ENCODE results near the gene ZNF574.
A peak's percentile ranks its signal among the peaks of the same experiment; 100 is the strongest.

Gene ZNF574

GRCh38 chr19:42105368-42105767, 29.4 kb downstream of the ZNF574 start:
- TF ChIP-seq SIN3A (IDR thresholded peaks at IDR 0.05; ENCODE audit: borderline replicate concordance, insufficient read depth, low read length) (no peak), FOXP2 (optimal IDR thresholded peaks at IDR 0.05; ENCODE audit: borderline replicate concordance, extremely low read depth, extremely low read length, insufficient read depth) (no peak), POLR2AphosphoS5 (IDR thresholded peaks at IDR 0.05; ENCODE audit: low read depth, low read length) (no peak), TAF1 (IDR thresholded peaks at IDR 0.05; ENCODE audit: borderline replicate concordance, insufficient read depth, low read length) (no peak), REST (IDR thresholded peaks at IDR 0.05; ENCODE audit: insufficient read depth in 1 of 2, low read depth in 2 of 2, low read length in 2 of 2) (no peak)

- no peak for TF ChIP-seq FOXP2 (optimal IDR thresholded peaks at IDR 0.05; ENCODE audit: borderline replicate concordance, extremely low read depth, extremely low read length, insufficient read depth)
- peak; percentile 31 to 42; a peak in 1 of 4 replicates for TF ChIP-seq REST (IDR thresholded peaks at IDR 0.05; ENCODE audit: insufficient read depth in 1 of 2, low read depth in 2 of 2, low read length in 2 of 2)
Observed at GRCh38 chr19:42108527-42109389, 32.8 kb downstream of the ZNF574 start.

- TF ChIP-seq REST (IDR thresholded peaks at IDR 0.05; ENCODE audit: insufficient read depth in 1 of 2, low read depth in 2 of 2, low read length in 2 of 2) (no peak), TAF1 (IDR thresholded peaks at IDR 0.05; ENCODE audit: borderline replicate concordance, insufficient read depth, low read length) (no peak), FOXP2 (optimal IDR thresholded peaks at IDR 0.05; ENCODE audit: borderline replicate concordance, extremely low read depth, extremely low read length, insufficient read depth) (no peak), POLR2AphosphoS5 (IDR thresholded peaks at IDR 0.05; ENCODE audit: low read depth, low read length) (no peak), SIN3A (IDR thresholded peaks at IDR 0.05; ENCODE audit: borderline replicate concordance, insufficient read depth, low read length) (no peak)
Observed at GRCh38 chr19:42109896-42110295, 33.9 kb downstream of the ZNF574 start.

GRCh38 chr19:42110658-42111057, 34.7 kb downstream of the ZNF574 start:
- TF ChIP-seq POLR2AphosphoS5 (IDR thresholded peaks at IDR 0.05; ENCODE audit: low read depth, low read length) (no peak), FOXP2 (optimal IDR thresholded peaks at IDR 0.05; ENCODE audit: borderline replicate concordance, extremely low read depth, extremely low read length, insufficient read depth) (no peak), SIN3A (IDR thresholded peaks at IDR 0.05; ENCODE audit: borderline replicate concordance, insufficient read depth, low read length) (no peak), REST (IDR thresholded peaks at IDR 0.05; ENCODE audit: insufficient read depth in 1 of 2, low read depth in 2 of 2, low read length in 2 of 2) (no peak), TAF1 (IDR thresholded peaks at IDR 0.05; ENCODE audit: borderline replicate concordance, insufficient read depth, low read length) (no peak)
